K562 (cell line): ENCODE data around the gene TMTC2.

ENCODE experiments used
- CAMTA2 ChIP-seq: fragments of 250-450 bp; sonication (Bioruptor Pico); conservative IDR thresholded peaks from 2 replicates; pipeline ENCODE4 v1.5.1; 2022
- FIP1L1 ChIP-seq: fragments of 200-400 bp; formaldehyde crosslinking; IDR thresholded peaks from 2 replicates; pipeline ENCODE4 v1.6.1; 2018; ENCODE audit warnings: mild to moderate bottlenecking, low read depth, low read length; ENCODE audit not compliant: poor library complexity, severe bottlenecking
- RAD51 ChIP-seq: fragments of 450-650 bp; IDR thresholded peaks from 2 replicates; pipeline ENCODE4 v1.7.1; 2016; ENCODE audit warnings: low read depth, mild to moderate bottlenecking, borderline replicate concordance
- SIX5 ChIP-seq, 2 experiments: IDR thresholded peaks; 2 replicates each; pipeline ENCODE4 v1.6.1; 2011; ENCODE audit warnings: low read length in 2 of 2, borderline replicate concordance in 1 of 2, low read depth in 1 of 2, mild to moderate bottlenecking in 1 of 2, moderate library complexity in 1 of 2; ENCODE audit not compliant: insufficient read depth in 1 of 2
- SMC3 ChIP-seq: conservative IDR thresholded peaks from 2 replicates; pipeline ENCODE4 v1.6.1; 2011; ENCODE audit warnings: low read depth, low read length, improper control_type of control experiment; ENCODE audit not compliant: insufficient read depth
- ZNF121 ChIP-seq: sonication (generic); formaldehyde crosslinking; conservative IDR thresholded peaks from 2 replicates; pipeline ENCODE4 v1.8.0; 2022; ENCODE audit warnings: missing genetic modification reagents
- TF ChIP-seq, protein P1 (sequence below): conservative IDR thresholded peaks from 2 replicates; pipeline ENCODE4 v1.6.1; 2011; ENCODE audit warnings: low read depth, mild to moderate bottlenecking, low read length; ENCODE audit not compliant: control insufficient read depth
- TF ChIP-seq, protein P2 (sequence below): sonication (generic); formaldehyde crosslinking; IDR thresholded peaks from 2 replicates; pipeline ENCODE4 v1.8.1; 2023; ENCODE audit warnings: mild to moderate bottlenecking, missing genetic modification reagents
- TF ChIP-seq, protein P3 (sequence below), 3 experiments: IDR thresholded peaks in 2 of 3; conservative IDR thresholded peaks in 1 of 3; 2 replicates each; pipeline ENCODE4 v1.5.1; 2011 to 2012; ENCODE audit warnings: low read length in 3 of 3, mild to moderate bottlenecking in 3 of 3, control low read depth in 2 of 3, improper control_type of control experiment in 1 of 3, inconsistent platforms in 1 of 3, low read depth in 1 of 3, mixed read lengths in 1 of 3, moderate library complexity in 1 of 3; ENCODE audit not compliant: insufficient read depth in 2 of 3
- TF ChIP-seq, protein P4 (sequence below): sonication (generic); formaldehyde crosslinking; IDR thresholded peaks from 2 replicates; pipeline ENCODE4 v1.9.0; 2022; ENCODE audit warnings: mild to moderate bottlenecking, missing genetic modification reagents
- TF ChIP-seq, protein P5 (sequence below): sonication (generic); formaldehyde crosslinking; IDR thresholded peaks from 2 replicates; pipeline ENCODE4 v1.8.1; 2023; ENCODE audit warnings: mild to moderate bottlenecking, missing genetic modification reagents, moderate library complexity
- TF ChIP-seq, protein P6 (sequence below): sonication (generic); formaldehyde crosslinking; IDR thresholded peaks from 2 replicates; pipeline ENCODE4 v1.8.1; 2023; ENCODE audit warnings: mild to moderate bottlenecking, missing genetic modification reagents

DNA sequence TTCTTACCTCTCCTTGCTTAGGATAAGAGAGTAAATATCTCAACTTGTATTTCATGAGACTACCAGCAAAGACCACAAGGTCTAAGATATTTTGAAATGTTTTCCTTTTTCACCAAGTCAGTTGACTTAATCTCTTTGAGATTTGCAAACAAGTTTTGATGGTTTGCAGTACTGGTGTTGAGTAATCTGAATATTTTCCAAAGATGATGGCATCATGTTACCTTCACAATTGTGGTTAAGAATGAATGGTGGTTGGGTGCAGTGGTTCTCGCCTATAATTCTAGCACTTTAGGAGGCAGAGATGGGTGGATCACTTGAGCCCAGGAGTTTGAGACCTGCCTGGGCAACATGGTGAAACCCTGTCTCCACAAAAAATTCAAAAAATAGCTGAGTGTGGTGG lies 225.7 kb downstream of the TMTC2 start:
- TF ChIP-seq, protein P1, sequence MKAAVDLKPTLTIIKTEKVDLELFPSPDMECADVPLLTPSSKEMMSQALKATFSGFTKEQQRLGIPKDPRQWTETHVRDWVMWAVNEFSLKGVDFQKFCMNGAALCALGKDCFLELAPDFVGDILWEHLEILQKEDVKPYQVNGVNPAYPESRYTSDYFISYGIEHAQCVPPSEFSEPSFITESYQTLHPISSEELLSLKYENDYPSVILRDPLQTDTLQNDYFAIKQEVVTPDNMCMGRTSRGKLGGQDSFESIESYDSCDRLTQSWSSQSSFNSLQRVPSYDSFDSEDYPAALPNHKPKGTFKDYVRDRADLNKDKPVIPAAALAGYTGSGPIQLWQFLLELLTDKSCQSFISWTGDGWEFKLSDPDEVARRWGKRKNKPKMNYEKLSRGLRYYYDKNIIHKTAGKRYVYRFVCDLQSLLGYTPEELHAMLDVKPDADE = no peak
- TF ChIP-seq SMC3 (no peak), ZNF121 (no peak), RAD51 (no peak), SIX5 (IDR thresholded peaks at IDR 0.05; ENCODE audit: borderline replicate concordance in 1 of 2, insufficient read depth in 1 of 2, low read depth in 1 of 2, low read length in 2 of 2) (no peak), CAMTA2 (no peak), FIP1L1 (no peak)
- TF ChIP-seq, protein P2, sequence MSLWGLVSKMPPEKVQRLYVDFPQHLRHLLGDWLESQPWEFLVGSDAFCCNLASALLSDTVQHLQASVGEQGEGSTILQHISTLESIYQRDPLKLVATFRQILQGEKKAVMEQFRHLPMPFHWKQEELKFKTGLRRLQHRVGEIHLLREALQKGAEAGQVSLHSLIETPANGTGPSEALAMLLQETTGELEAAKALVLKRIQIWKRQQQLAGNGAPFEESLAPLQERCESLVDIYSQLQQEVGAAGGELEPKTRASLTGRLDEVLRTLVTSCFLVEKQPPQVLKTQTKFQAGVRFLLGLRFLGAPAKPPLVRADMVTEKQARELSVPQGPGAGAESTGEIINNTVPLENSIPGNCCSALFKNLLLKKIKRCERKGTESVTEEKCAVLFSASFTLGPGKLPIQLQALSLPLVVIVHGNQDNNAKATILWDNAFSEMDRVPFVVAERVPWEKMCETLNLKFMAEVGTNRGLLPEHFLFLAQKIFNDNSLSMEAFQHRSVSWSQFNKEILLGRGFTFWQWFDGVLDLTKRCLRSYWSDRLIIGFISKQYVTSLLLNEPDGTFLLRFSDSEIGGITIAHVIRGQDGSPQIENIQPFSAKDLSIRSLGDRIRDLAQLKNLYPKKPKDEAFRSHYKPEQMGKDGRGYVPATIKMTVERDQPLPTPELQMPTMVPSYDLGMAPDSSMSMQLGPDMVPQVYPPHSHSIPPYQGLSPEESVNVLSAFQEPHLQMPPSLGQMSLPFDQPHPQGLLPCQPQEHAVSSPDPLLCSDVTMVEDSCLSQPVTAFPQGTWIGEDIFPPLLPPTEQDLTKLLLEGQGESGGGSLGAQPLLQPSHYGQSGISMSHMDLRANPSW = no peak
- TF ChIP-seq, protein P3, sequence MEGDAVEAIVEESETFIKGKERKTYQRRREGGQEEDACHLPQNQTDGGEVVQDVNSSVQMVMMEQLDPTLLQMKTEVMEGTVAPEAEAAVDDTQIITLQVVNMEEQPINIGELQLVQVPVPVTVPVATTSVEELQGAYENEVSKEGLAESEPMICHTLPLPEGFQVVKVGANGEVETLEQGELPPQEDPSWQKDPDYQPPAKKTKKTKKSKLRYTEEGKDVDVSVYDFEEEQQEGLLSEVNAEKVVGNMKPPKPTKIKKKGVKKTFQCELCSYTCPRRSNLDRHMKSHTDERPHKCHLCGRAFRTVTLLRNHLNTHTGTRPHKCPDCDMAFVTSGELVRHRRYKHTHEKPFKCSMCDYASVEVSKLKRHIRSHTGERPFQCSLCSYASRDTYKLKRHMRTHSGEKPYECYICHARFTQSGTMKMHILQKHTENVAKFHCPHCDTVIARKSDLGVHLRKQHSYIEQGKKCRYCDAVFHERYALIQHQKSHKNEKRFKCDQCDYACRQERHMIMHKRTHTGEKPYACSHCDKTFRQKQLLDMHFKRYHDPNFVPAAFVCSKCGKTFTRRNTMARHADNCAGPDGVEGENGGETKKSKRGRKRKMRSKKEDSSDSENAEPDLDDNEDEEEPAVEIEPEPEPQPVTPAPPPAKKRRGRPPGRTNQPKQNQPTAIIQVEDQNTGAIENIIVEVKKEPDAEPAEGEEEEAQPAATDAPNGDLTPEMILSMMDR (IDR thresholded peaks at IDR 0.05 in 2 of 3, conservative IDR thresholded peaks at IDR 0.05 in 1 of 3; ENCODE audit: insufficient read depth in 2 of 3, low read depth in 1 of 3, low read length in 3 of 3) = no peak
- TF ChIP-seq, protein P4, sequence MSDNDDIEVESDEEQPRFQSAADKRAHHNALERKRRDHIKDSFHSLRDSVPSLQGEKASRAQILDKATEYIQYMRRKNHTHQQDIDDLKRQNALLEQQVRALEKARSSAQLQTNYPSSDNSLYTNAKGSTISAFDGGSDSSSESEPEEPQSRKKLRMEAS (CRISPR knock-in tag) = no peak
- TF ChIP-seq, protein P5, sequence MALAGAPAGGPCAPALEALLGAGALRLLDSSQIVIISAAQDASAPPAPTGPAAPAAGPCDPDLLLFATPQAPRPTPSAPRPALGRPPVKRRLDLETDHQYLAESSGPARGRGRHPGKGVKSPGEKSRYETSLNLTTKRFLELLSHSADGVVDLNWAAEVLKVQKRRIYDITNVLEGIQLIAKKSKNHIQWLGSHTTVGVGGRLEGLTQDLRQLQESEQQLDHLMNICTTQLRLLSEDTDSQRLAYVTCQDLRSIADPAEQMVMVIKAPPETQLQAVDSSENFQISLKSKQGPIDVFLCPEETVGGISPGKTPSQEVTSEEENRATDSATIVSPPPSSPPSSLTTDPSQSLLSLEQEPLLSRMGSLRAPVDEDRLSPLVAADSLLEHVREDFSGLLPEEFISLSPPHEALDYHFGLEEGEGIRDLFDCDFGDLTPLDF (CRISPR knock-in tag) = no peak
- TF ChIP-seq, protein P6, sequence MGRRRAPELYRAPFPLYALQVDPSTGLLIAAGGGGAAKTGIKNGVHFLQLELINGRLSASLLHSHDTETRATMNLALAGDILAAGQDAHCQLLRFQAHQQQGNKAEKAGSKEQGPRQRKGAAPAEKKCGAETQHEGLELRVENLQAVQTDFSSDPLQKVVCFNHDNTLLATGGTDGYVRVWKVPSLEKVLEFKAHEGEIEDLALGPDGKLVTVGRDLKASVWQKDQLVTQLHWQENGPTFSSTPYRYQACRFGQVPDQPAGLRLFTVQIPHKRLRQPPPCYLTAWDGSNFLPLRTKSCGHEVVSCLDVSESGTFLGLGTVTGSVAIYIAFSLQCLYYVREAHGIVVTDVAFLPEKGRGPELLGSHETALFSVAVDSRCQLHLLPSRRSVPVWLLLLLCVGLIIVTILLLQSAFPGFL (CRISPR knock-in tag) = no peak
